ENCODE results near the gene SOX5.
A peak's percentile ranks its signal among the peaks of the same experiment; 100 is the strongest.

The SOX5 gene

GRCh38 chr12:23621900-23622299 lies 327.6 kb downstream of the SOX5 start:
- Mint-ChIP-seq H3K27ac (peak overlapping the region; percentile 75), H3K4me3 (no peak overlapping the region), H3K36me3 (ENCODE audit: low read depth) (no peaks in the 10 kb centered on the region), H3K4me1 (peaks cover 18% of the 10 kb centered on the region), H3K27me3 (ENCODE audit: low read depth, poor library complexity) (no peaks in the 10 kb centered on the region), H3K9me3 (no peaks in the 10 kb centered on the region)
- no peak for TF ChIP-seq CTCF (IDR thresholded peaks at IDR 0.05)
- DNase-seq: peak; percentile 5

- Mint-ChIP-seq H3K27me3 (ENCODE audit: low read depth, poor library complexity) (no peaks in the 10 kb centered on the region), H3K4me3 (no peak overlapping the region), H3K27ac (no peak overlapping the region), H3K9me3 (no peaks in the 10 kb centered on the region), H3K4me1 (peaks cover 18% of the 10 kb centered on the region), H3K36me3 (ENCODE audit: low read depth) (peaks cover 5% of the 10 kb centered on the region)
- no peak for DNase-seq
- TF ChIP-seq CTCF (IDR thresholded peaks at IDR 0.05): no peak
Observed at GRCh38 chr12:23618718-23619117, 330.8 kb downstream of the SOX5 start.

GRCh38 chr12:23617749-23618148 lies 331.7 kb downstream of the SOX5 start:
- DNase-seq: no peak
- H3K4me1 Mint-ChIP-seq: peaks cover 18% of the 10 kb centered on the region
- no peaks in the 10 kb centered on the region for H3K27me3 Mint-ChIP-seq (ENCODE audit: low read depth, poor library complexity)
- peaks cover 5% of the 10 kb centered on the region for H3K36me3 Mint-ChIP-seq (ENCODE audit: low read depth)
- peak overlapping the region; percentile 29 for H3K27ac Mint-ChIP-seq
- no peak overlapping the region for H3K4me3 Mint-ChIP-seq
- no peak for TF ChIP-seq CTCF (IDR thresholded peaks at IDR 0.05)
- no peaks in the 10 kb centered on the region for H3K9me3 Mint-ChIP-seq

- TF ChIP-seq CTCF (IDR thresholded peaks at IDR 0.05): no peak
- peaks cover 5% of the 10 kb centered on the region for H3K36me3 Mint-ChIP-seq (ENCODE audit: low read depth)
- H3K9me3 Mint-ChIP-seq: no peaks in the 10 kb centered on the region
- no peaks in the 10 kb centered on the region for H3K27me3 Mint-ChIP-seq (ENCODE audit: low read depth, poor library complexity)
- H3K27ac Mint-ChIP-seq: no peak overlapping the region
- no peaks in the 10 kb centered on the region for H3K4me1 Mint-ChIP-seq
- H3K4me3 Mint-ChIP-seq: no peak overlapping the region
- DNase-seq: no peak
Observed at GRCh38 chr12:23614280-23614679, 335.2 kb downstream of the SOX5 start.

- H3K4me3 Mint-ChIP-seq: no peak overlapping the region
- no peaks in the 10 kb centered on the region for H3K4me1 Mint-ChIP-seq
- no peaks in the 10 kb centered on the region for H3K27me3 Mint-ChIP-seq (ENCODE audit: low read depth, poor library complexity)
- H3K9me3 Mint-ChIP-seq: no peaks in the 10 kb centered on the region
- H3K27ac Mint-ChIP-seq: no peak overlapping the region
- peaks cover 5% of the 10 kb centered on the region for H3K36me3 Mint-ChIP-seq (ENCODE audit: low read depth)
- no peak for DNase-seq
- TF ChIP-seq CTCF (IDR thresholded peaks at IDR 0.05): no peak
Observed at GRCh38 chr12:23611320-23611719, 338.1 kb downstream of the SOX5 start.

GRCh38 chr12:23600919-23601318 lies 348.6 kb downstream of the SOX5 start:
- no peak overlapping the region for H3K4me3 Mint-ChIP-seq
- H3K27me3 Mint-ChIP-seq (ENCODE audit: low read depth, poor library complexity): no peaks in the 10 kb centered on the region
- H3K9me3 Mint-ChIP-seq: peaks cover 18% of the 10 kb centered on the region
- no peaks in the 10 kb centered on the region for H3K4me1 Mint-ChIP-seq
- no peak overlapping the region for H3K27ac Mint-ChIP-seq
- no peak for DNase-seq
- no peak for TF ChIP-seq CTCF (IDR thresholded peaks at IDR 0.05)
- peaks cover 45% of the 10 kb centered on the region for H3K36me3 Mint-ChIP-seq (ENCODE audit: low read depth)

Data from nephron progenitor cell (in vitro differentiated cells).